H1 (cell line): ENCODE results near the gene CRK. TPM values are rescaled to one million over a fixed set of nuclear protein-coding genes. Genes with fewer than 3 reads are reported as not detected.

Experiments
- CTCF ChIA-PET: fragments of 300-600 bp; sonication (Branson Sonifier 250); formaldehyde crosslinking; loops from one replicate; lab custom pipeline; 2021; ENCODE audit not compliant: partially characterized antibody; lab: Charles Lee
- POLR2A ChIA-PET: fragments of 300-600 bp; sonication (Branson Sonifier 250); formaldehyde crosslinking; loops from one replicate; lab custom pipeline; 2021; ENCODE audit warnings: inconsistent platforms; ENCODE audit not compliant: partially characterized antibody; lab: Charles Lee
- DNase-seq, 2 experiments: peaks; one replicate each; pipeline versions ENCODE4 v3.0.0 to v3.0.0-alpha.2; 2010 to 2022; ENCODE audit warnings: low spot score in 2 of 2, low read depth in 1 of 2, mixed read lengths in 1 of 2
- FAIRE-seq: peaks from 2 replicates; lab custom pipeline; 2011; peaks lifted over from hg19 to GRCh38; lab: Jason Lieb, UNC
- H2AFZ ChIP-seq: 2 replicates; pipeline ENCODE4 v1.8.1; 2012; ENCODE audit warnings: low read length, inconsistent platforms
- H2AK5ac ChIP-seq: 2 replicates; pipeline ENCODE4 v1.6.1; 2013; ENCODE audit warnings: low read depth, low read length
- H2BK120ac ChIP-seq: replicated peaks from 2 replicates; pipeline ENCODE3; 2013; ENCODE audit warnings: low read depth, low read length, inconsistent platforms
- H2BK12ac ChIP-seq: 2 replicates; pipeline ENCODE4 v1.6.1; 2013; ENCODE audit warnings: low read depth, low read length
- H2BK15ac ChIP-seq: 2 replicates; pipeline ENCODE4 v1.6.1; 2013; ENCODE audit warnings: low read length
- H2BK20ac ChIP-seq: 2 replicates; pipeline ENCODE4 v1.6.1; 2013; ENCODE audit warnings: low read length
- H2BK5ac ChIP-seq: 2 replicates; pipeline ENCODE4 v1.6.1; 2013; ENCODE audit warnings: low read depth, low read length
- H3K14ac ChIP-seq: 2 replicates; pipeline ENCODE4 v1.6.1; 2013; ENCODE audit warnings: inconsistent platforms; ENCODE audit not compliant: insufficient read length
- H3K18ac ChIP-seq: 2 replicates; pipeline ENCODE4 v1.6.1; 2013; ENCODE audit warnings: low read length; ENCODE audit errors: extremely low read depth
- H3K23ac ChIP-seq: 2 replicates; pipeline ENCODE4 v1.6.1; 2013; ENCODE audit warnings: inconsistent platforms; ENCODE audit not compliant: insufficient read length
- H3K23me2 ChIP-seq: 2 replicates; pipeline ENCODE4 v1.6.1; 2013; ENCODE audit warnings: low read depth, low read length
- H3K27ac ChIP-seq: 2 replicates; pipeline ENCODE4 v1.6.1; 2011; ENCODE audit warnings: low read depth, low read length, inconsistent platforms
- H3K27me3 ChIP-seq, 4 experiments: replicated peaks in 1 of 4; 1 replicate in 1 of 4; 2 replicates in 3 of 4; pipeline versions ENCODE4 v1.6.1 to v1.8.1; 2011 to 2013; ENCODE audit warnings: low read length in 3 of 4, mild to moderate bottlenecking in 3 of 4, inconsistent platforms in 2 of 4, mixed read lengths in 2 of 4, moderate library complexity in 1 of 4; ENCODE audit not compliant: control insufficient read depth in 3 of 4, insufficient read depth in 3 of 4; ENCODE audit errors: extremely low read depth in 1 of 4
- H3K36me3 ChIP-seq, 4 experiments: 2 replicates each; pipeline versions ENCODE4 v1.6.1 to v1.8.1; 2011 to 2013; ENCODE audit warnings: mild to moderate bottlenecking in 4 of 4, low read length in 3 of 4, moderate library complexity in 2 of 4, control low read depth in 1 of 4, inconsistent platforms in 1 of 4; ENCODE audit not compliant: insufficient read depth in 4 of 4, control insufficient read depth in 2 of 4
- H3K4ac ChIP-seq: replicated peaks from 2 replicates; pipeline ENCODE3; 2013; ENCODE audit warnings: low read length, low read depth, mixed read lengths, inconsistent platforms; ENCODE audit not compliant: insufficient read length
- H3K4me1 ChIP-seq, 4 experiments: replicated peaks in 1 of 4; 1 replicate in 1 of 4; 2 replicates in 3 of 4; pipeline versions ENCODE4 v1.6.1 to v1.8.1; 2011 to 2013; ENCODE audit warnings: low read length in 3 of 4, inconsistent platforms in 2 of 4, mixed read lengths in 1 of 4; ENCODE audit not compliant: insufficient read depth in 4 of 4, control insufficient read depth in 3 of 4
- H3K4me2 ChIP-seq, 2 experiments: 2 replicates each; pipeline versions ENCODE4 v1.6.1 to v1.8.1; 2011 to 2013; ENCODE audit warnings: low read depth in 2 of 2, low read length in 2 of 2, control low read depth in 1 of 2, inconsistent platforms in 1 of 2, mild to moderate bottlenecking in 1 of 2; ENCODE audit not compliant: insufficient read depth in 1 of 2
- H3K4me3 ChIP-seq, 4 experiments: fragments of 200-600, 300-600 bp in 1 of 4; sonication (generic), shearing (Covaris generic), sonication (Bioruptor Twin) in 1 of 4; 2 replicates each; pipeline versions ENCODE4 v1.5.1 to v1.8.1; 2011 to 2016; ENCODE audit warnings: low read length in 4 of 4, low read depth in 3 of 4, control low read depth in 2 of 4, inconsistent platforms in 2 of 4, mild to moderate bottlenecking in 2 of 4, mixed read lengths in 1 of 4, moderate library complexity in 1 of 4; ENCODE audit not compliant: insufficient read depth in 2 of 4; ENCODE audit errors: extremely low read depth in 1 of 4
- H3K56ac ChIP-seq: replicated peaks from 2 replicates; pipeline ENCODE3; 2013; ENCODE audit warnings: low read depth, mild to moderate bottlenecking, mixed read lengths, low read length, inconsistent platforms; ENCODE audit not compliant: insufficient read length
- H3K79me1 ChIP-seq: 2 replicates; pipeline ENCODE4 v1.6.1; 2013; ENCODE audit warnings: low read depth, low read length, control low read depth
- H3K79me2 ChIP-seq, 2 experiments: 2 replicates each; pipeline versions ENCODE4 v1.6.1 to v1.8.1; 2012 to 2013; ENCODE audit warnings: low read length in 2 of 2, mild to moderate bottlenecking in 2 of 2, inconsistent platforms in 1 of 2; ENCODE audit not compliant: insufficient read depth in 2 of 2, control insufficient read depth in 1 of 2
- H3K9ac ChIP-seq, 4 experiments: replicated peaks in 1 of 4; 1 replicate in 1 of 4; 2 replicates in 3 of 4; pipeline versions ENCODE4 v1.6.1 to v1.8.1; 2011 to 2013; ENCODE audit warnings: low read depth in 3 of 4, low read length in 3 of 4, control low read depth in 2 of 4, mild to moderate bottlenecking in 2 of 4, moderate library complexity in 2 of 4, inconsistent platforms in 1 of 4; ENCODE audit errors: extremely low read depth in 1 of 4
- H3K9me3 ChIP-seq, 2 experiments: 2 replicates each; pipeline versions ENCODE4 v1.6.1 to v1.8.1; 2012 to 2013; ENCODE audit warnings: mild to moderate bottlenecking in 2 of 2, moderate library complexity in 2 of 2, control low read depth in 1 of 2, inconsistent platforms in 1 of 2, low read depth in 1 of 2, low read length in 1 of 2, mixed read lengths in 1 of 2; ENCODE audit not compliant: insufficient read depth in 2 of 2
- H4K20me1 ChIP-seq, 2 experiments: replicated peaks in 1 of 2; 2 replicates each; pipeline versions ENCODE3 to v1.8.1; 2011 to 2013; ENCODE audit warnings: inconsistent platforms in 2 of 2, low read length in 2 of 2, mild to moderate bottlenecking in 1 of 2; ENCODE audit not compliant: insufficient read depth in 2 of 2, control insufficient read depth in 1 of 2
- H4K5ac ChIP-seq: 2 replicates; pipeline ENCODE4 v1.6.1; 2013; ENCODE audit warnings: low read length, low read depth, mixed read lengths, inconsistent platforms; ENCODE audit not compliant: insufficient read length
- H4K8ac ChIP-seq: 2 replicates; pipeline ENCODE4 v1.8.0; 2013; ENCODE audit warnings: mild to moderate bottlenecking, moderate library complexity, low read length, inconsistent platforms; ENCODE audit not compliant: insufficient read depth; ENCODE audit errors: extremely low read depth
- H4K91ac ChIP-seq: replicated peaks from 2 replicates; pipeline ENCODE3; 2013; ENCODE audit warnings: low read length, mixed read lengths, inconsistent platforms; ENCODE audit not compliant: insufficient read length
- BRCA1 ChIP-seq: IDR thresholded peaks from 2 replicates; pipeline ENCODE4 v1.6.1; 2012; ENCODE audit warnings: low read depth, low read length, improper control_type of control experiment
- CHD1 ChIP-seq: IDR thresholded peaks from 2 replicates; pipeline ENCODE4 v1.6.1; 2012; ENCODE audit warnings: low read depth, low read length, improper control_type of control experiment
- EZH2 ChIP-seq: fragments of 200-600 bp; sonication (generic); IDR thresholded peaks from 2 replicates; pipeline ENCODE4 v1.7.1; 2012; ENCODE audit warnings: low read depth, mild to moderate bottlenecking, moderate library complexity, low read length, inconsistent platforms; ENCODE audit not compliant: severe bottlenecking
- GABPA ChIP-seq: IDR thresholded peaks from 2 replicates; pipeline ENCODE4 v1.6.1; 2011; ENCODE audit warnings: mild to moderate bottlenecking, low read length, moderate library complexity, borderline replicate concordance; ENCODE audit not compliant: insufficient read depth
- POLR2A ChIP-seq, 2 experiments: IDR thresholded peaks; 1 replicate in 1 of 2; 2 replicates in 1 of 2; pipeline ENCODE4 v1.6.1; 2011; ENCODE audit warnings: low read depth in 2 of 2, low read length in 2 of 2, mild to moderate bottlenecking in 2 of 2; ENCODE audit errors: control extremely low read depth in 1 of 2
- RFX5 ChIP-seq: IDR thresholded peaks from 2 replicates; pipeline ENCODE4 v1.6.1; 2011; ENCODE audit warnings: low read depth, low read length, improper control_type of control experiment, borderline replicate concordance
- SIN3A ChIP-seq, 2 experiments: IDR thresholded peaks in 1 of 2; conservative IDR thresholded peaks in 1 of 2; 2 replicates each; pipeline ENCODE4 v1.6.1; 2011 to 2012; ENCODE audit warnings: low read length in 2 of 2, improper control_type of control experiment in 1 of 2, low read depth in 1 of 2, mild to moderate bottlenecking in 1 of 2
- SP2 ChIP-seq: IDR thresholded peaks from 2 replicates; pipeline ENCODE4 v1.6.1; 2012; ENCODE audit warnings: mild to moderate bottlenecking, low read length, inconsistent platforms
- TAF7 ChIP-seq: optimal IDR thresholded peaks from 2 replicates; pipeline ENCODE3; 2011; ENCODE audit warnings: low read depth, mild to moderate bottlenecking, inconsistent platforms, low read length, moderate library complexity, borderline replicate concordance
- WGBS, 2 experiments: shearing (Covaris generic) in 1 of 2; methylation state at CpG; one replicate each; pipeline versions ENCODE4 v1.1.6 to v1.1.7; 2013 to 2015; ENCODE audit warnings: low lambda C conversion rate in 2 of 2, mixed read lengths in 2 of 2, inconsistent platforms in 1 of 2, low coverage in 1 of 2, missing lambda C conversion rate in 1 of 2; ENCODE audit not compliant: insufficient replicate concordance in 2 of 2, insufficient coverage in 1 of 2, insufficient read length in 1 of 2; ENCODE audit errors: extremely low coverage in 1 of 2, missing lambda C conversion rate in 1 of 2; 5-methylcytosine and 5-hydroxymethylcytosine counted together
- polyA plus RNA-seq, 7 experiments: library from polyadenylated mRNA; depleted of rRNA in 3 of 7; stranded (reverse) in 5 of 7; unstranded in 2 of 7; fragments of >200 nt in 5 of 7; fragments of 200-250 nt in 2 of 7; gene quantifications; 1 replicate in 5 of 7; 2 replicates in 1 of 7; 4 replicates in 1 of 7; pipeline versions ENCODE4 v1.2.1 to v1.2.3, GENCODE V29; 2011 to 2013; ENCODE audit warnings: missing spikeins in 2 of 7, mixed read lengths in 2 of 7
- total RNA-seq: library from RNA; stranded (reverse); fragmentation: NEBNext Ultra II Directional; extraction: Animal tissue kit (Norgen Biotek cat#: 25700); gene quantifications from 2 replicates; pipeline ENCODE4 v1.2.1, GENCODE V29; 2021
- TF ChIP-seq, protein P1 (sequence below): IDR thresholded peaks from 2 replicates; pipeline ENCODE4 v1.6.1; 2012; ENCODE audit warnings: low read length, inconsistent platforms
- TF ChIP-seq, protein P2 (sequence below): IDR thresholded peaks from 2 replicates; pipeline ENCODE4 v1.6.1; 2012; ENCODE audit warnings: inconsistent platforms

Gene CRK
- total and polyA plus RNA-seq, 2 of the 8 experiments (the other 6 are each of a cell fraction or from before 2014, with no cell fraction given): 32.8 to 57.1 TPM

DNA sequence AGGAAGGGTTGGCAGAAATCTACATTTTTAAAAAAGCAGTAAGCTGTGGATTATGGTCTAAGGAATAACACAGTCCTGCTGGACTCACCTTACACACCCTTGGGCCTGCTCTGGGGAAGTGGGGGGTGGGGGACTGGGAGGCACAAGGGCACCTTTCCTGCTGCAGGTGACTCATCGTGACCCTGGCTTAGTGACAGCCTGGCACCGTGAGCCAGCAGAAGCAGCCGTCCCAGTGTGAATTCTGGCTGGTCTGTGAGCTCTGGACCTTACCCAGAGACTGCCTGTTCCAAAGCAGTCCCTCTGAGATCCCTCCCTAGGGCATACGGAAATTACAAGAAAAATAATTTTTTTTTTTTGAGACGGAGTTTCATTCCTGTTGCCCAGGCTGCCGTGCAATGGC is 4.2 kb upstream of the CRK start:
- Histone ChIP-seq H4K8ac (no peak overlapping the region), H2AFZ (no peak overlapping the region), H3K18ac (no peak overlapping the region), H3K79me2 (peaks cover 4 to 7% of the 10 kb centered on the region in 2 experiments), H4K5ac (no peak overlapping the region), H3K9me3 (no peaks in the 10 kb centered on the region), H2BK15ac (no peak overlapping the region), H3K79me1 (no peaks in the 10 kb centered on the region; the same call in 1 of the 2 replicates), H4K91ac (no peak overlapping the region), H2BK12ac (no peak overlapping the region), H3K27me3 (no peaks in the 10 kb centered on the region), H3K4ac (no peak overlapping the region), H2BK20ac (no peak overlapping the region), H3K4me3 (no peak overlapping the region), H3K14ac (no peak overlapping the region), H4K20me1 (no peaks in the 10 kb centered on the region), H3K9ac (no peak overlapping the region), H3K4me1 (peaks cover 0 to 2% (median 0%) of the 10 kb centered on the region in 4 experiments; a peak in 1 of 7 replicates), H3K56ac (no peak overlapping the region), H3K23me2 (peaks cover 2% of the 10 kb centered on the region; the same call in 1 of the 2 replicates), H2BK5ac (no peak overlapping the region), H3K36me3 (no peaks in the 10 kb centered on the region), H2BK120ac (no peak overlapping the region), H3K23ac (no peak overlapping the region), H3K4me2 (no peak overlapping the region), H3K27ac (no peak overlapping the region), H2AK5ac (no peak overlapping the region)
- ChIA-PET CTCF (interaction anchor here (0.6 to 1.2 kb wide), 5 partner anchors 13 to 127 kb away, joined by 3 to 4 read pairs (median 4); no protein-coding TSS in a partner anchor), POLR2A (interaction anchor here (0.8 to 1.9 kb wide), 8 partner anchors 8 to 62 kb away, joined by 3 to 7 read pairs (median 5); partner anchors contain the start of gene YWHAE)
- DNase-seq: no peak
- TF ChIP-seq BRCA1 (no peak), SP2 (no peak), TAF7 (no peak), GABPA (no peak), POLR2A (IDR thresholded peaks at IDR 0.05; ENCODE audit: control extremely low read depth in 1 of 2, low read depth in 2 of 2, low read length in 2 of 2) (no peak), RFX5 (no peak), SIN3A (conservative IDR thresholded peaks at IDR 0.05 in 1 of 2, IDR thresholded peaks at IDR 0.05 in 1 of 2; ENCODE audit: low read depth in 1 of 2, low read length in 2 of 2) (no peak), EZH2 (no peak), CHD1 (no peak)
- TF ChIP-seq, protein P1, sequence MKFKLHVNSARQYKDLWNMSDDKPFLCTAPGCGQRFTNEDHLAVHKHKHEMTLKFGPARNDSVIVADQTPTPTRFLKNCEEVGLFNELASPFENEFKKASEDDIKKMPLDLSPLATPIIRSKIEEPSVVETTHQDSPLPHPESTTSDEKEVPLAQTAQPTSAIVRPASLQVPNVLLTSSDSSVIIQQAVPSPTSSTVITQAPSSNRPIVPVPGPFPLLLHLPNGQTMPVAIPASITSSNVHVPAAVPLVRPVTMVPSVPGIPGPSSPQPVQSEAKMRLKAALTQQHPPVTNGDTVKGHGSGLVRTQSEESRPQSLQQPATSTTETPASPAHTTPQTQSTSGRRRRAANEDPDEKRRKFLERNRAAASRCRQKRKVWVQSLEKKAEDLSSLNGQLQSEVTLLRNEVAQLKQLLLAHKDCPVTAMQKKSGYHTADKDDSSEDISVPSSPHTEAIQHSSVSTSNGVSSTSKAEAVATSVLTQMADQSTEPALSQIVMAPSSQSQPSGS: no peak
- TF ChIP-seq, protein P2, sequence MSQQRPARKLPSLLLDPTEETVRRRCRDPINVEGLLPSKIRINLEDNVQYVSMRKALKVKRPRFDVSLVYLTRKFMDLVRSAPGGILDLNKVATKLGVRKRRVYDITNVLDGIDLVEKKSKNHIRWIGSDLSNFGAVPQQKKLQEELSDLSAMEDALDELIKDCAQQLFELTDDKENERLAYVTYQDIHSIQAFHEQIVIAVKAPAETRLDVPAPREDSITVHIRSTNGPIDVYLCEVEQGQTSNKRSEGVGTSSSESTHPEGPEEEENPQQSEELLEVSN: no peak
- FAIRE-seq: no peak
- 94% methylated on average over 6 of the region's 6 CpGs; no CpG with 5 or more reads in 1 of the 2 experiments for WGBS, 2 experiments
